Measurements from ENCODE around the gene HES2.

HES2 gene

GRCh38 chr1:6414443-6414844 is 5.3 kb downstream of the HES2 start:
- Histone ChIP-seq H3K4me1 (ENCODE audit: control insufficient read depth in 1 of 2, insufficient read depth in 1 of 2, low read depth in 1 of 2, low read length in 1 of 2) (no peaks in the 10 kb centered on the region), H3K36me3 (no peaks in the 10 kb centered on the region), H3K9me3 (no peaks in the 10 kb centered on the region), H3K27ac (no peak overlapping the region), H3K4me3 (ENCODE audit: low read depth in 1 of 2, low read length in 1 of 2) (no peak overlapping the region), H3K27me3 (peaks cover 88% of the 10 kb centered on the region)
- TF ChIP-seq CTCF (IDR thresholded peaks at IDR 0.05) = no peak

DNA sequence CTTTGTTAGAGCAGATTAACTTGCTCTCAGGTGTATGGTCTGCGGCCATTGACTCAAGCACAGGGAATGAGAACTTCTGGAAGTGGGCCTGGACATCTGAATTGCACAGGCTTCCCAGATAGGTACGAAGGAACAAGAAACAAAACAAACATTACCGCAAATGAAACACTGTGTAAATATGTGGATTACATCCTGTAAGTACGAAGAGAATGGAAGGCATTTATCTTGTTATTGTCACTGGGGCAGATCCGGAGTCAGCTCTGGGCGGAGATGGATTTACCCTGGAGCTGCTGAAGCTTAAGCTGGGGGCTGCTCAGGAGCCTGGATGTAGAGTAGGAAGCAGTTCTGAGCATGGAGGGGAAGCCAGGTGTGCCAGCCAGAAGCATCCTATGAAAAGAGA is 6.8 kb downstream of the HES2 start:
- no peak overlapping the region for H3K27ac ChIP-seq
- H3K4me1 ChIP-seq (ENCODE audit: control insufficient read depth in 1 of 2, insufficient read depth in 1 of 2, low read depth in 1 of 2, low read length in 1 of 2) = no peaks in the 10 kb centered on the region
- TF ChIP-seq CTCF (IDR thresholded peaks at IDR 0.05) = no peak
- no peak overlapping the region for H3K4me3 ChIP-seq (ENCODE audit: low read depth in 1 of 2, low read length in 1 of 2)
- no peaks in the 10 kb centered on the region for H3K9me3 ChIP-seq
- no peaks in the 10 kb centered on the region for H3K36me3 ChIP-seq
- H3K27me3 ChIP-seq = peaks cover 85% of the 10 kb centered on the region

DNA sequence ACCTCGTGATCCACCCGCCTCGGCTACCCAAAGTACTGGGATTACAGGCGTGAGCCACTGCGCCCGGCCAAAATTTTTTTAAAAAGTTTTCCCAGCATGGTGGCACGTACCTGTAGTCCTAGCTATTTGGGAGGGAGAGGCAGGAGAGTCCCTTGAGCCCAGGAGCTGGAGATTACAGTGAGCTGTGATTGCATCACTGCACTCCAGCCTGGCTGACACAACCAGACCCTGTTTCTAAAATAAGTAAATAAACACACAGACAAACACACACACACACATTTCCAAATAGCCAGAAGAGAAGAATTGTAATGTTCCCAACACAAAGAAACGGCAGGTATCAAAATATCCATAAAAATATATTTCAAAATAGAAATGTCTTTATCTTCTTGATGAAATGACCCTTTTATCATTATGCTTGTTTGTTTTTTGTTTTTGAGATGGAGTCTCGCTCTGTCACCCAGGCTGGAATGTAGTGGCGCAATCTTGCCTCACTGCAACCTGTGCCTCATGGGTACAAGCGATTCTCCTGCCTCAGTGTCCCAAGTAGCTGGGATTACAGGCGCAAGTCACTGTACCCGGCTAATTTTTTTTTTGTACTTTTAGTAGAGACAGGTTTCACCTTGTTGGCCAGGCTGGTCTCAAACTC is 9.3 kb downstream of the HES2 start:
- Histone ChIP-seq H3K36me3 (no peaks in the 10 kb centered on the region), H3K4me3 (ENCODE audit: low read depth in 1 of 2, low read length in 1 of 2) (no peak overlapping the region), H3K4me1 (ENCODE audit: control insufficient read depth in 1 of 2, insufficient read depth in 1 of 2, low read depth in 1 of 2, low read length in 1 of 2) (no peaks in the 10 kb centered on the region), H3K27ac (no peak overlapping the region), H3K27me3 (peaks cover 85% of the 10 kb centered on the region), H3K9me3 (no peaks in the 10 kb centered on the region)
- TF ChIP-seq CTCF (IDR thresholded peaks at IDR 0.05) = no peak

- no peak for TF ChIP-seq CTCF (IDR thresholded peaks at IDR 0.05)
- Histone ChIP-seq H3K27ac (no peak overlapping the region), H3K9me3 (no peaks in the 10 kb centered on the region), H3K36me3 (no peaks in the 10 kb centered on the region), H3K27me3 (peaks cover 85% of the 10 kb centered on the region), H3K4me1 (ENCODE audit: control insufficient read depth in 1 of 2, insufficient read depth in 1 of 2, low read depth in 1 of 2, low read length in 1 of 2) (no peaks in the 10 kb centered on the region), H3K4me3 (ENCODE audit: low read depth in 1 of 2, low read length in 1 of 2) (no peak overlapping the region)
Measured at GRCh38 chr1:6409733-6410132, 10.0 kb downstream of the HES2 start.

DNA sequence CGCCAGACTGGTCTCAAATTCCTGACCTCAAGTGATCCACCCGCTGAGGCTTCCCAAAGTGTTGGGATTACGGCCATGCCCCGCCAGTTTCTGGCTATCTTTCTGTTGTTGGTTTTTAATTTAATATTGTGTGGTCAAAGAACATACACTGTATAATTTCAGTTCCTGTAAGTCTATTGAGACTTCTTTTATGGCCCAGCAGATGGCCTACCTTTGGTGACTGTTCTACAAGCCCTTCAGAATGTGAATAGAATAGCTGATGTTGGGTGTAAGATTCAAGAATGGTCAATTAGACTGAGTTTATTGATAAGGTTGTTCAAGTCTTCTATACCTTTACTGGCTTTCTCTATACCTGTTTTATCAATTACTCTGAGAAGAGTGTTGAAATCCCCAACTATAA is 10.7 kb downstream of the HES2 start:
- Histone ChIP-seq H3K27ac (no peak overlapping the region), H3K27me3 (peaks cover 82% of the 10 kb centered on the region), H3K9me3 (no peaks in the 10 kb centered on the region), H3K4me3 (ENCODE audit: low read depth in 1 of 2, low read length in 1 of 2) (no peak overlapping the region), H3K4me1 (ENCODE audit: control insufficient read depth in 1 of 2, insufficient read depth in 1 of 2, low read depth in 1 of 2, low read length in 1 of 2) (no peaks in the 10 kb centered on the region), H3K36me3 (no peaks in the 10 kb centered on the region)
- TF ChIP-seq CTCF (IDR thresholded peaks at IDR 0.05) = no peak

DNA sequence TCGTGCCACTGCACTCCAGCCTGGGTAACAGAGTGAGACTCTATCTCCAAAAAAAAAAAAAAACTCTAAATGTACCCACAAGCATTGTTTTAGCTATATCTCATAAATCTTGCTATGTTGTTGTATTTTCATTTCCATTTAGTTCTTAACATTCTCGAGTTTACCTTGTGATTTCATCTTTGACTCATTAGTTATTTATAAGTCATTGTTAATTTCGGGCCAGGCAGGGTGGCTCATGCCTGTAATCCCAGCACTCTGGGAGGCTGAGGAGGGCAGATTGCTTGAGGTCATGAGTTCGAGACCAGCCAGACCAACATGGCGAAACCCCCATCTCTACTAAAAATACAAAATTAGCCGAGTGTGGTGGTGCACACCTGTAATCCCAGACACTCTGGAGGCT is 11.7 kb downstream of the HES2 start:
- H3K9me3 ChIP-seq = no peaks in the 10 kb centered on the region
- no peaks in the 10 kb centered on the region for H3K36me3 ChIP-seq
- no peak overlapping the region for H3K27ac ChIP-seq
- H3K4me3 ChIP-seq (ENCODE audit: low read depth in 1 of 2, low read length in 1 of 2) = no peak overlapping the region
- H3K4me1 ChIP-seq (ENCODE audit: control insufficient read depth in 1 of 2, insufficient read depth in 1 of 2, low read depth in 1 of 2, low read length in 1 of 2) = no peaks in the 10 kb centered on the region
- H3K27me3 ChIP-seq = peaks cover 73% of the 10 kb centered on the region
- no peak for TF ChIP-seq CTCF (IDR thresholded peaks at IDR 0.05)
